ENCODE results near the gene AFMID.
"Not testable (repeated sequence)": the region's sequence is repeated elsewhere in the genome, so short reads cannot be mapped to it uniquely, and the experiment has no call there.

Gene AFMID

GRCh38 chr17:78154903-78155811 is 32.0 kb upstream of the AFMID start:
- no peak for DNase-seq

GRCh38 chr17:78159575-78160158 is 27.5 kb upstream of the AFMID start:
- no peak for DNase-seq

GRCh38 chr17:78163881-78164747 is 23.0 kb upstream of the AFMID start:
- DNase-seq, result no peak

- DNase-seq, result no peak
Measured at GRCh38 chr17:78164748-78165607, 22.2 kb upstream of the AFMID start.

GRCh38 chr17:78166416-78166815 is 20.7 kb upstream of the AFMID start:
- no peak for DNase-seq

- peak; percentile 87 to 93 for DNase-seq
Measured at GRCh38 chr17:78168242-78168902, 18.8 kb upstream of the AFMID start, which contains the start of gene SYNGR2. TSS of gene SYNGR2 (plus strand) at chr17:78168581. CDS start at chr17:78168617, 36 bp downstream.

GRCh38 chr17:78168903-78169793 is 18.0 kb upstream of the AFMID start:
- DNase-seq, result peak; percentile 56 to 66

- no peak for DNase-seq
Measured at GRCh38 chr17:78170692-78171590, 16.2 kb upstream of the AFMID start.

- not testable (repeated sequence) for DNase-seq
Measured at GRCh38 chr17:78171591-78172248, 15.4 kb upstream of the AFMID start.

- DNase-seq, result no peak
Measured at GRCh38 chr17:78172249-78173051, 14.7 kb upstream of the AFMID start.

- no peak for DNase-seq
Measured at GRCh38 chr17:78173097-78173715, 14.0 kb upstream of the AFMID start.

GRCh38 chr17:78174346-78174869 is 12.8 kb upstream of the AFMID start:
- DNase-seq, result no peak

- DNase-seq, result peak; percentile 97 to 99
Measured at GRCh38 chr17:78174870-78175642, 12.1 kb upstream of the AFMID start.

- DNase-seq, result no peak
Measured at GRCh38 chr17:78175643-78175981, 11.6 kb upstream of the AFMID start.

- DNase-seq, result peak; percentile 60 to 83
Measured at GRCh38 chr17:78176548-78177025, 10.6 kb upstream of the AFMID start.

GRCh38 chr17:78179372-78179771 is 7.8 kb upstream of the AFMID start:
- DNase-seq, result no peak

Data from NCI-H524 (cell line).